Hepatocyte (in vitro differentiated cells): ENCODE data around the gene SHROOM3. TPM values are rescaled to one million over a fixed set of nuclear protein-coding genes. Genes with fewer than 3 reads are reported as not detected.

Experiments used
- DNase-seq: peaks from one replicate; pipeline ENCODE4 v3.0.0-alpha.2; 2016; ENCODE audit warnings: low spot score
- H2AFZ ChIP-seq: fragments of 200-600 bp; sonication (generic); 2 replicates; pipeline ENCODE4 v1.6.0; 2016; ENCODE audit warnings: antibody characterized with exemption, mild to moderate bottlenecking
- H3K27ac ChIP-seq: fragments of 200-600 bp; sonication (generic); 2 replicates; pipeline ENCODE4 v1.5.1; 2016; ENCODE audit warnings: mild to moderate bottlenecking
- H3K27me3 ChIP-seq: fragments of 200-600 bp; sonication (generic); 2 replicates; pipeline ENCODE4 v1.6.1; 2016
- H3K36me3 ChIP-seq: fragments of 200-600 bp; sonication (generic); replicated peaks from 2 replicates; pipeline ENCODE4 v1.5.1; 2016; ENCODE audit warnings: low read depth; ENCODE audit not compliant: insufficient read depth
- H3K4me1 ChIP-seq: fragments of 200-600 bp; sonication (generic); 2 replicates; pipeline ENCODE4 v1.5.1; 2016; ENCODE audit warnings: mild to moderate bottlenecking, moderate library complexity; ENCODE audit not compliant: insufficient read depth
- H3K4me2 ChIP-seq: fragments of 200-600 bp; sonication (generic); 2 replicates; pipeline ENCODE4 v1.6.0; 2016
- H3K4me3 ChIP-seq: fragments of 200-600 bp; sonication (generic); 2 replicates; pipeline ENCODE4 v1.5.1; 2016; ENCODE audit warnings: mild to moderate bottlenecking
- H3K79me2 ChIP-seq: fragments of 200-600 bp; sonication (generic); 2 replicates; pipeline ENCODE4 v1.6.0; 2017; ENCODE audit warnings: mild to moderate bottlenecking
- H3K9me2 ChIP-seq: fragments of 200-600 bp; sonication (generic); replicated peaks from 2 replicates; pipeline ENCODE4 v1.6.0; 2017; ENCODE audit warnings: mild to moderate bottlenecking; ENCODE audit not compliant: insufficient read depth
- H3K9me3 ChIP-seq: fragments of 200-600 bp; sonication (generic); 2 replicates; pipeline ENCODE4 v1.5.1; 2016; ENCODE audit warnings: low read depth, mild to moderate bottlenecking
- H4K20me1 ChIP-seq: fragments of 200-600 bp; sonication (generic); 2 replicates; pipeline ENCODE4 v1.6.0; 2016; ENCODE audit warnings: mild to moderate bottlenecking; ENCODE audit not compliant: insufficient read depth, poor library complexity, severe bottlenecking
- CTCF ChIP-seq: fragments of 200-600 bp; sonication (generic); IDR thresholded peaks from 2 replicates; pipeline ENCODE4 v1.5.1; 2016; ENCODE audit warnings: antibody characterized with exemption, mild to moderate bottlenecking; ENCODE audit not compliant: poor library complexity
- EZH2 ChIP-seq: fragments of 200-600 bp; sonication (generic); IDR thresholded peaks from 2 replicates; pipeline ENCODE4 v1.6.1; 2016; ENCODE audit warnings: antibody characterized with exemption, mild to moderate bottlenecking, borderline replicate concordance
- EZH2phosphoT487 ChIP-seq: fragments of 200-600 bp; sonication (generic); IDR thresholded peaks from one replicate; pipeline ENCODE4 v1.6.1; 2018; ENCODE audit warnings: antibody characterized with exemption, mild to moderate bottlenecking, low read depth, moderate library complexity; ENCODE audit not compliant: unreplicated experiment, severe bottlenecking
- WGBS: methylation state at CpG from one replicate; pipeline ENCODE4 v1.1.6; 2016; ENCODE audit warnings: low lambda C conversion rate; ENCODE audit errors: missing lambda C conversion rate; 5-methylcytosine and 5-hydroxymethylcytosine counted together
- polyA plus RNA-seq: library from polyadenylated mRNA; unstranded; fragments of >200 nt; fragmentation: Nextera tagmentation; extraction: Ambion mirVana; gene quantifications from 2 replicates; pipeline ENCODE4 v1.2.1, GENCODE V29; 2016
- total RNA-seq: library from RNA; depleted of rRNA; stranded (reverse); fragments of >200 nt; gene quantifications from 2 replicates; pipeline ENCODE4 v1.2.3, GENCODE V29; 2014

The SHROOM3 gene
- total and polyA plus RNA-seq, 2 experiments from 2014 or later = 35.0 to 63.1 TPM

- no peaks in the 10 kb centered on the region for H3K9me3 ChIP-seq
- no peak overlapping the region for H3K4me2 ChIP-seq
- H2AFZ ChIP-seq = no peak overlapping the region
- no peak overlapping the region for H3K4me3 ChIP-seq
- H3K79me2 ChIP-seq = no peaks in the 10 kb centered on the region
- TF ChIP-seq CTCF (no peak), EZH2 (no peak), EZH2phosphoT487 (no peak)
- H3K27me3 ChIP-seq = no peaks in the 10 kb centered on the region
- no peaks in the 10 kb centered on the region for H3K36me3 ChIP-seq
- H3K27ac ChIP-seq = no peak overlapping the region
- 78% methylated on average over 1 of the region's 1 CpG for WGBS
- no peak for DNase-seq
- H3K4me1 ChIP-seq = no peaks in the 10 kb centered on the region
- H4K20me1 ChIP-seq = no peaks in the 10 kb centered on the region
- H3K9me2 ChIP-seq = no peaks in the 10 kb centered on the region
Measured at GRCh38 chr4:76476571-76476970, 41.5 kb downstream of the SHROOM3 start.

GRCh38 chr4:76484654-76485053 is 49.6 kb downstream of the SHROOM3 start:
- Histone ChIP-seq H3K9me2 (no peaks in the 10 kb centered on the region), H3K4me1 (peaks cover 10% of the 10 kb centered on the region), H3K36me3 (no peaks in the 10 kb centered on the region), H3K4me3 (no peak overlapping the region), H3K4me2 (no peak overlapping the region), H3K27ac (no peak overlapping the region), H2AFZ (no peak overlapping the region), H3K79me2 (no peaks in the 10 kb centered on the region), H3K27me3 (no peaks in the 10 kb centered on the region), H3K9me3 (no peaks in the 10 kb centered on the region), H4K20me1 (no peaks in the 10 kb centered on the region)
- 81% methylated on average over 3 of the region's 3 CpGs for WGBS
- DNase-seq = no peak
- TF ChIP-seq EZH2 (no peak), CTCF (no peak), EZH2phosphoT487 (no peak)

GRCh38 chr4:76485450-76485849 is 50.4 kb downstream of the SHROOM3 start:
- Histone ChIP-seq H3K4me3 (no peak overlapping the region), H3K79me2 (no peaks in the 10 kb centered on the region), H3K9me3 (no peaks in the 10 kb centered on the region), H3K4me2 (no peak overlapping the region), H3K27me3 (no peaks in the 10 kb centered on the region), H3K36me3 (no peaks in the 10 kb centered on the region), H3K27ac (peak overlapping the region; percentile 21), H3K9me2 (no peaks in the 10 kb centered on the region), H2AFZ (no peak overlapping the region), H3K4me1 (peaks cover 10% of the 10 kb centered on the region), H4K20me1 (no peaks in the 10 kb centered on the region)
- TF ChIP-seq EZH2phosphoT487 = no peak
- 20% methylated on average over 3 of the region's 3 CpGs for WGBS
- DNase-seq = peak; percentile 41

GRCh38 chr4:76486588-76487276 is 51.7 kb downstream of the SHROOM3 start:
- TF ChIP-seq CTCF (no peak), EZH2 (no peak), EZH2phosphoT487 (no peak)

More at GRCh38 chr4:76486588-76487276, 51.7 kb downstream of the SHROOM3 start:
- 89% methylated on average over 3 of the region's 3 CpGs for WGBS
- Histone ChIP-seq H2AFZ (no peak overlapping the region), H3K4me2 (no peak overlapping the region), H3K36me3 (no peaks in the 10 kb centered on the region), H3K9me3 (no peaks in the 10 kb centered on the region), H3K27ac (no peak overlapping the region), H3K27me3 (no peaks in the 10 kb centered on the region), H3K79me2 (no peaks in the 10 kb centered on the region), H3K9me2 (no peaks in the 10 kb centered on the region), H4K20me1 (no peaks in the 10 kb centered on the region), H3K4me3 (no peak overlapping the region), H3K4me1 (peaks cover 10% of the 10 kb centered on the region)
- no peak for DNase-seq
